ENCODE measurements around the gene FHL5. TPM values are rescaled to one million over a fixed set of nuclear protein-coding genes. Genes with fewer than 3 reads are reported as not detected.

Gene FHL5
- total and polyA plus RNA-seq, 2 experiments from 2014 or later = not detected

DNA sequence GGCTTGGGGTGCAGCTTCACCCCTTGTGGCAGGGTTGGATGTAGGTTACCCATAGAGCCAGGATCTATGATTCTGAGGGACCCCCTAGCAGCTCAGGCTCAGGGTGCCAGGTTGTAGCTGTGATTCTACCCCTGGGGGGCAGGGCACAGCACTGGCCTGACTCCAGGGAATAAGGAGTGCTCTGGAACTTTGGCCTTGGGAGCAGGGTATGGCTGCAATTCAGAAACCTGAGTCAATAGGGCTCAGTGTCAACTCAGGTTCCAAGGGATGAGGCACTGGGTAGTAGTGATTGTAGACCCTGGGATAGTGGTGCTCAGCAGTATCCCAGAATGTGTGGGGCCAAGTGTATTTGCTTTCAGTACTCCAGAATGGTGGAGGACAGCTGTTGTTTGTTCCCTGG, 8.6 kb downstream of the FHL5 start:
- Histone ChIP-seq H3K27ac (no peak overlapping the region), H4K20me1 (ENCODE audit: insufficient read depth, poor library complexity, severe bottlenecking) (no peaks in the 10 kb centered on the region), H3K36me3 (replicated peaks; ENCODE audit: insufficient read depth, low read depth) (no peaks in the 10 kb centered on the region), H3K27me3 (no peaks in the 10 kb centered on the region), H3K9me3 (ENCODE audit: low read depth) (no peaks in the 10 kb centered on the region), H3K4me3 (no peak overlapping the region), H3K4me1 (ENCODE audit: insufficient read depth) (no peaks in the 10 kb centered on the region), H3K79me2 (no peaks in the 10 kb centered on the region), H3K4me2 (no peak overlapping the region), H3K9me2 (replicated peaks; ENCODE audit: insufficient read depth) (no peaks in the 10 kb centered on the region), H2AFZ (no peak overlapping the region)
- no peak for TF ChIP-seq EZH2phosphoT487 (IDR thresholded peaks at IDR 0.05; ENCODE audit: low read depth, severe bottlenecking, unreplicated experiment)
- TF ChIP-seq, protein P1, sequence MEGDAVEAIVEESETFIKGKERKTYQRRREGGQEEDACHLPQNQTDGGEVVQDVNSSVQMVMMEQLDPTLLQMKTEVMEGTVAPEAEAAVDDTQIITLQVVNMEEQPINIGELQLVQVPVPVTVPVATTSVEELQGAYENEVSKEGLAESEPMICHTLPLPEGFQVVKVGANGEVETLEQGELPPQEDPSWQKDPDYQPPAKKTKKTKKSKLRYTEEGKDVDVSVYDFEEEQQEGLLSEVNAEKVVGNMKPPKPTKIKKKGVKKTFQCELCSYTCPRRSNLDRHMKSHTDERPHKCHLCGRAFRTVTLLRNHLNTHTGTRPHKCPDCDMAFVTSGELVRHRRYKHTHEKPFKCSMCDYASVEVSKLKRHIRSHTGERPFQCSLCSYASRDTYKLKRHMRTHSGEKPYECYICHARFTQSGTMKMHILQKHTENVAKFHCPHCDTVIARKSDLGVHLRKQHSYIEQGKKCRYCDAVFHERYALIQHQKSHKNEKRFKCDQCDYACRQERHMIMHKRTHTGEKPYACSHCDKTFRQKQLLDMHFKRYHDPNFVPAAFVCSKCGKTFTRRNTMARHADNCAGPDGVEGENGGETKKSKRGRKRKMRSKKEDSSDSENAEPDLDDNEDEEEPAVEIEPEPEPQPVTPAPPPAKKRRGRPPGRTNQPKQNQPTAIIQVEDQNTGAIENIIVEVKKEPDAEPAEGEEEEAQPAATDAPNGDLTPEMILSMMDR (IDR thresholded peaks at IDR 0.05; ENCODE audit: poor library complexity) = no peak
- no peak for TF ChIP-seq EZH2 (IDR thresholded peaks at IDR 0.05; ENCODE audit: borderline replicate concordance)
- no peak for DNase-seq (ENCODE audit: low spot score)

DNA sequence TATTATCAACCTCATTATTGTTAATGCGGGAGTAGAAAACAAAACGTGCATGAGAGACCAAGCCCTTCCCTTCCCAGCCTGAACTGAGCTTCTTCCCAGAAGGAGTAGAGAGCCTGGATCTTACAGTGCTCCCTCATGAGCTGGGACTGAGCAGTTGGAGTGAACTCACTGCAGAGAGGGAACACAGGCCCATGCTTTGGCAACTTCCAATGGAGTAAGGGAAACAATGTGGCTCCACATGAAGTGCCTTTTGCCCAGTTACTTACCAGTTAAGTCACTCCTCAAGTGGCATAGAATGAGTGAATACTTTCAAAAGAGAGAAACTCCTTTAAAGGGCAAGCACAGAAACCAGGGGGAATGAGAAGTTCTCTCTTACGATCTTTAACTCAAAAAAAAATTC, 12.4 kb downstream of the FHL5 start:
- DNase-seq (ENCODE audit: low spot score) = no peak
- Histone ChIP-seq H3K79me2 (no peaks in the 10 kb centered on the region), H3K9me2 (replicated peaks; ENCODE audit: insufficient read depth) (no peaks in the 10 kb centered on the region), H3K36me3 (replicated peaks; ENCODE audit: insufficient read depth, low read depth) (no peaks in the 10 kb centered on the region), H3K4me2 (no peak overlapping the region), H3K27ac (no peak overlapping the region), H2AFZ (no peak overlapping the region), H4K20me1 (ENCODE audit: insufficient read depth, poor library complexity, severe bottlenecking) (no peaks in the 10 kb centered on the region), H3K4me1 (ENCODE audit: insufficient read depth) (no peaks in the 10 kb centered on the region), H3K9me3 (ENCODE audit: low read depth) (no peaks in the 10 kb centered on the region), H3K4me3 (no peak overlapping the region), H3K27me3 (no peaks in the 10 kb centered on the region)
- WGBS (ENCODE audit: low lambda C conversion rate, missing lambda C conversion rate) = 89% methylated on average over 3 of the region's 3 CpGs
- TF ChIP-seq EZH2phosphoT487 (IDR thresholded peaks at IDR 0.05; ENCODE audit: low read depth, severe bottlenecking, unreplicated experiment) = no peak

DNA sequence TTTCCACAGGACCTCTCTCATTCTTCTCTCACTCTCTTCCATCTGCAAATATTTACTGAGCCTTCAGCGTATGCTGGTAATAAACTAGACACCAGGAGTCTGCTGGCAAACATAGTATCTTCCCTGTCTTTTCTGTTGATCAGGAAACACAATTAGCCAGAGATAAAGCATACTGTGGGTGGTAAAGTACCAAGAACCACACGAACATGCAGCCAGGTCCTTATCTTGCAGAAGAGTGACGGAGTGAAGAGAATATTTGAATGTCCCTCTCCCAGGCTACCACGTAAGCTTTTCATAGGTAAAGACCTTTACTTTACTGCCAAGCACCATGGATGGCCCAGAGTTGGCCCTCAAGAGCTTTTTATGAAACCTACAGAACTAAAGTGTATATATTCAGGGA, 13.3 kb downstream of the FHL5 start:
- Histone ChIP-seq H3K27me3 (no peaks in the 10 kb centered on the region), H3K79me2 (no peaks in the 10 kb centered on the region), H4K20me1 (ENCODE audit: insufficient read depth, poor library complexity, severe bottlenecking) (no peaks in the 10 kb centered on the region), H2AFZ (no peak overlapping the region), H3K4me2 (no peak overlapping the region), H3K9me3 (ENCODE audit: low read depth) (no peaks in the 10 kb centered on the region), H3K9me2 (replicated peaks; ENCODE audit: insufficient read depth) (no peaks in the 10 kb centered on the region), H3K4me1 (ENCODE audit: insufficient read depth) (no peaks in the 10 kb centered on the region), H3K27ac (no peak overlapping the region), H3K4me3 (no peak overlapping the region), H3K36me3 (replicated peaks; ENCODE audit: insufficient read depth, low read depth) (no peaks in the 10 kb centered on the region)
- no peak for DNase-seq (ENCODE audit: low spot score)
- WGBS (ENCODE audit: low lambda C conversion rate, missing lambda C conversion rate) = 34% methylated on average over 4 of the region's 4 CpGs
- TF ChIP-seq EZH2 (IDR thresholded peaks at IDR 0.05; ENCODE audit: borderline replicate concordance) = no peak

DNA sequence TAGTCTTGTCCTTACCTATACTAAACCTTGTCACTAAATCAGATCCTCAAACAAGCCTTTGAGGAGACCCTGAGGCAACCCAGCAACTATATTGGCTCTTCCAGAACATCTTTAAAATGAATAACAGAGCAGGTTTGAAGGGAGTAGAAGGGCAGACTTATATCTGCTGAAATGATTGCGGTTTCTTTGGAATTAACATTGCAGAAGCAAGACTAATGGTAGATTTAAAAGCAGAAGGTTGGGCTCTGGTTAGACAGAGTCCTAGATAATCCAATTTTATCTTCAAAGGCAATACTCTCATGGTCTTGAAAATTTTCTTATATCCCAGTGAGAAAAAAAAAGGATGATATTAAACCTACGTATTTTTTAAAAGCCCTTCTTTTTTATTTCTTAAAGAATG, 19.1 kb downstream of the FHL5 start:
- Histone ChIP-seq H4K20me1 (ENCODE audit: insufficient read depth, poor library complexity, severe bottlenecking) (no peaks in the 10 kb centered on the region), H2AFZ (no peak overlapping the region), H3K4me2 (no peak overlapping the region), H3K4me3 (no peak overlapping the region), H3K4me1 (ENCODE audit: insufficient read depth) (no peaks in the 10 kb centered on the region), H3K9me3 (ENCODE audit: low read depth) (no peaks in the 10 kb centered on the region), H3K27me3 (no peaks in the 10 kb centered on the region), H3K36me3 (replicated peaks; ENCODE audit: insufficient read depth, low read depth) (no peaks in the 10 kb centered on the region), H3K9me2 (replicated peaks; ENCODE audit: insufficient read depth) (no peaks in the 10 kb centered on the region), H3K27ac (no peak overlapping the region), H3K79me2 (no peaks in the 10 kb centered on the region)
- DNase-seq (ENCODE audit: low spot score) = no peak
- TF ChIP-seq EZH2phosphoT487 (IDR thresholded peaks at IDR 0.05; ENCODE audit: low read depth, severe bottlenecking, unreplicated experiment) = no peak
- TF ChIP-seq, protein P1 (IDR thresholded peaks at IDR 0.05; ENCODE audit: poor library complexity) = no peak
- no peak for TF ChIP-seq EZH2 (IDR thresholded peaks at IDR 0.05; ENCODE audit: borderline replicate concordance)
- WGBS (ENCODE audit: low lambda C conversion rate, missing lambda C conversion rate) = 81% methylated on average over 2 of the region's 2 CpGs
